B cell (primary cell): Measurements from ENCODE around the gene TMC5. TPM values are rescaled to one million over a fixed set of nuclear protein-coding genes. Genes with fewer than 3 reads are reported as not detected.

Source experiments
- ATAC-seq: fragments of 200-7000 bp; cut with Tn5 transposase; one replicate; pipeline ENCODE4 v1.10.0; 2021; ENCODE audit warnings: low read depth, mild to moderate bottlenecking, moderate number of reproducible peaks, moderate library complexity
- CTCF ChIA-PET: fragments of 350-600 bp; sonication (Branson Sonifier 250); formaldehyde crosslinking; loops from one replicate; lab custom pipeline; 2021; ENCODE audit warnings: antibody characterized with exemption, inconsistent platforms; lab: Charles Lee
- POLR2A ChIA-PET: fragments of 350-600 bp; sonication (Branson Sonifier 250); formaldehyde crosslinking; loops from one replicate; lab custom pipeline; 2021; ENCODE audit warnings: antibody characterized with exemption; lab: Charles Lee
- DNase-seq: peaks from one replicate; pipeline ENCODE4 v3.0.0; 2013
- H2AFZ ChIP-seq: 2 replicates; pipeline ENCODE4 v1.6.1; 2012; ENCODE audit warnings: mild to moderate bottlenecking, low read depth, low read length; ENCODE audit not compliant: insufficient read depth, poor library complexity, severe bottlenecking
- H3K27ac ChIP-seq, 2 donors: 1 replicate in 1 of 2; 2 replicates in 1 of 2; pipeline ENCODE4 v1.5.1; 2012 to 2013; ENCODE audit warnings: low read length in 2 of 2, mild to moderate bottlenecking in 2 of 2, moderate library complexity in 1 of 2
- H3K27me3 ChIP-seq, 4 experiments: fragments of 200-600 bp in 1 of 4; sonication (generic) in 1 of 4; replicated peaks in 1 of 4; 1 replicate in 2 of 4; 2 replicates in 2 of 4; pipeline versions ENCODE4 v1.6.1 to v1.7.0; 2013 to 2016; ENCODE audit warnings: low read length in 3 of 4, mild to moderate bottlenecking in 2 of 4, mixed read lengths in 1 of 4, moderate library complexity in 1 of 4; ENCODE audit not compliant: insufficient read depth in 4 of 4, control insufficient read depth in 3 of 4; ENCODE audit errors: control extremely low read depth in 1 of 4
- H3K36me3 ChIP-seq, 2 experiments: replicated peaks in 1 of 2; 1 replicate in 1 of 2; 2 replicates in 1 of 2; pipeline versions ENCODE4 v1.6.1 to v1.7.1; 2013; ENCODE audit warnings: low read length in 1 of 2; ENCODE audit not compliant: insufficient read depth in 2 of 2, control insufficient read depth in 1 of 2; ENCODE audit errors: control extremely low read depth in 1 of 2, extremely low read depth in 1 of 2
- H3K4me1 ChIP-seq, 2 donors: fragments of 200-600 bp in 1 of 2; sonication (generic) in 1 of 2; 1 replicate in 1 of 2; 2 replicates in 1 of 2; pipeline versions ENCODE4 v1.5.1 to v1.6.1; 2013 to 2017; ENCODE audit warnings: low read length in 2 of 2; ENCODE audit not compliant: control insufficient read depth in 2 of 2, insufficient read depth in 2 of 2
- H3K4me2 ChIP-seq: replicated peaks from 2 replicates; pipeline ENCODE3; 2012; ENCODE audit warnings: mild to moderate bottlenecking, low read depth, low read length; ENCODE audit not compliant: poor library complexity, severe bottlenecking
- H3K4me3 ChIP-seq, 5 experiments: fragments of 200-600 bp in 1 of 5; sonication (generic) in 1 of 5; 1 replicate in 3 of 5; 2 replicates in 2 of 5; pipeline versions ENCODE4 v1.5.1 to v1.7.0; 2011 to 2016; ENCODE audit warnings: low read length in 4 of 5, mild to moderate bottlenecking in 4 of 5, low read depth in 2 of 5, control low read depth in 1 of 5, moderate library complexity in 1 of 5; ENCODE audit not compliant: insufficient read depth in 1 of 5; ENCODE audit errors: control extremely low read depth in 1 of 5, extremely low read depth in 1 of 5
- H3K79me2 ChIP-seq: fragments of 200-600 bp; sonication (generic); one replicate; pipeline ENCODE4 v1.6.0; 2016; ENCODE audit warnings: low read length; ENCODE audit not compliant: control insufficient read depth, insufficient read depth
- H3K9ac ChIP-seq: fragments of 200-600 bp; sonication (generic); 2 replicates; pipeline ENCODE4 v1.6.1; 2017; ENCODE audit warnings: mild to moderate bottlenecking, low read length, moderate library complexity
- H3K9me3 ChIP-seq, 3 donors: one replicate each; pipeline versions ENCODE4 v1.6.1 to v1.7.1; 2013; ENCODE audit warnings: low read length in 2 of 3; ENCODE audit not compliant: control insufficient read depth in 2 of 3, insufficient read depth in 1 of 3; ENCODE audit errors: control extremely low read depth in 1 of 3
- H4K20me1 ChIP-seq: 2 replicates; pipeline ENCODE4 v1.6.0; 2012; ENCODE audit warnings: mild to moderate bottlenecking, low read length; ENCODE audit not compliant: insufficient read depth, control insufficient read depth, poor library complexity, severe bottlenecking
- H3K27ac Mint-ChIP-seq: one replicate; pipeline ENCODE4 v1.8.0; 2021; ENCODE audit warnings: mixed read lengths
- H3K27me3 Mint-ChIP-seq: one replicate; pipeline ENCODE4 v1.8.0; 2021; ENCODE audit warnings: mixed read lengths
- H3K4me1 Mint-ChIP-seq: one replicate; pipeline ENCODE4 v1.8.0; 2021; ENCODE audit warnings: mixed read lengths
- H3K4me3 Mint-ChIP-seq: one replicate; pipeline ENCODE4 v1.8.0; 2021; ENCODE audit warnings: mixed read lengths
- H3K9me3 Mint-ChIP-seq: one replicate; pipeline ENCODE4 v1.8.0; 2022; ENCODE audit warnings: mixed read lengths; ENCODE audit not compliant: insufficient read depth
- CTCF ChIP-seq: fragments of 200-600 bp; IDR thresholded peaks from one replicate; pipeline ENCODE4 v1.8.0; 2022; ENCODE audit warnings: antibody characterized with exemption, mild to moderate bottlenecking
- EZH2 ChIP-seq: IDR thresholded peaks from 2 replicates; pipeline ENCODE4 v1.6.1; 2012; ENCODE audit warnings: borderline replicate concordance, low read depth, mild to moderate bottlenecking, moderate library complexity, low read length; ENCODE audit not compliant: insufficient read depth, poor library complexity, severe bottlenecking
- WGBS: methylation state at CpG from one replicate; pipeline ENCODE4 v1.1.5; 2013; ENCODE audit warnings: missing lambda C conversion rate; ENCODE audit not compliant: insufficient coverage; 5-methylcytosine and 5-hydroxymethylcytosine counted together
- intact Hi-C: fragments of 100-400 bp; cut with micrococcal nuclease; formaldehyde crosslinking; loops from one replicate; pipeline ENCODE4 v1.10.0; 2022
- polyA plus RNA-seq: library from polyadenylated mRNA; depleted of rRNA; stranded (reverse); fragments of >200 nt; gene quantifications from 2 replicates; pipeline ENCODE4 v1.2.3, GENCODE V29; 2012
- total RNA-seq, 2 donors: library from RNA; stranded (reverse); fragments of 120-200 nt in 1 of 2; gene quantifications; 1 replicate in 1 of 2; 2 replicates in 1 of 2; pipeline versions ENCODE4 v1.2.3 to v1.2.4, GENCODE V29; 2013 to 2022

The TMC5 gene
- total and polyA plus RNA-seq, 2 donors (not counting 1 experiment from before 2014, with no cell fraction given) = not detected

- POLR2A ChIA-PET = no interaction called here
- intact Hi-C loops = no loop called here
- H3K9ac ChIP-seq = no peak overlapping the region
These were observed 88.1 kb downstream of the TMC5 start for GRCh38 chr16:19505600-19506303.

More at GRCh38 chr16:19505600-19506303, 88.1 kb downstream of the TMC5 start:
- Mint-ChIP-seq H3K27ac (no peak overlapping the region), H3K4me3 (no peak overlapping the region), H3K27me3 (no peaks in the 10 kb centered on the region), H3K9me3 (no peaks in the 10 kb centered on the region), H3K4me1 (no peaks in the 10 kb centered on the region)
- H3K4me2 ChIP-seq = no peak overlapping the region
- peaks cover 2 to 60% of the 10 kb centered on the region in 2 experiments for H3K36me3 ChIP-seq
- H3K4me3 ChIP-seq = no peak overlapping the region
- H3K4me1 ChIP-seq = no peaks in the 10 kb centered on the region
- DNase-seq (no peak), ATAC-seq (no peak)
- H3K27ac ChIP-seq = no peak overlapping the region
- H3K79me2 ChIP-seq = no peaks in the 10 kb centered on the region
- no peak for TF ChIP-seq EZH2
- TF ChIP-seq CTCF = no peak
- WGBS = 100% methylated on average over 1 of the region's 5 CpGs
- H3K9me3 ChIP-seq = no peaks in the 10 kb centered on the region
- CTCF ChIA-PET = interaction anchor here (1.0 to 1.3 kb wide), 3 partner anchors 14 to 420 kb away, joined by 3 to 8 read pairs (median 3); no protein-coding TSS in a partner anchor
- H4K20me1 ChIP-seq = no peaks in the 10 kb centered on the region
- H2AFZ ChIP-seq = no peak overlapping the region
- no peaks in the 10 kb centered on the region for H3K27me3 ChIP-seq
